HepG2 (cell line): ENCODE data around the gene PDHX. TPM values are rescaled to one million over a fixed set of nuclear protein-coding genes. Genes with fewer than 3 reads are reported as not detected.

ENCODE experiments used
- FOXO1 ChIP-seq: sonication (generic); formaldehyde crosslinking; IDR thresholded peaks from 2 replicates; pipeline ENCODE4 v1.4.0; 2020; ENCODE audit warnings: missing genetic modification reagents
- GLI4 ChIP-seq: sonication (generic); formaldehyde crosslinking; IDR thresholded peaks from 2 replicates; pipeline ENCODE4 v1.5.1; 2020; ENCODE audit warnings: missing genetic modification reagents, mild to moderate bottlenecking, moderate library complexity, borderline replicate concordance
- HHEX ChIP-seq: IDR thresholded peaks from 2 replicates; pipeline ENCODE4 v1.6.1; 2016; ENCODE audit warnings: control low read depth
- LRRFIP1 ChIP-seq: sonication (generic); formaldehyde crosslinking; conservative IDR thresholded peaks from 2 replicates; pipeline ENCODE4 v1.4.0; 2020; ENCODE audit warnings: missing genetic modification reagents
- SALL1 ChIP-seq: sonication (generic); formaldehyde crosslinking; IDR thresholded peaks from 2 replicates; pipeline ENCODE4 v1.8.0; 2022; ENCODE audit warnings: mild to moderate bottlenecking, missing genetic modification reagents
- SMARCC2 ChIP-seq: fragments of 450-650 bp; IDR thresholded peaks from 2 replicates; pipeline ENCODE4 v1.6.1; 2017; ENCODE audit warnings: antibody characterized with exemption, mild to moderate bottlenecking
- TAF1 ChIP-seq: sonication (generic); formaldehyde crosslinking; IDR thresholded peaks from 2 replicates; pipeline ENCODE4 v1.4.0; 2020; ENCODE audit warnings: missing genetic modification reagents
- ZBTB38 ChIP-seq: sonication (generic); formaldehyde crosslinking; IDR thresholded peaks from 2 replicates; pipeline ENCODE4 v1.5.1; 2020; ENCODE audit warnings: mild to moderate bottlenecking, missing genetic modification reagents
- ZNF292 ChIP-seq: sonication (generic); formaldehyde crosslinking; IDR thresholded peaks from 2 replicates; pipeline ENCODE4 v1.8.1; 2022; ENCODE audit warnings: mild to moderate bottlenecking, low read depth, missing genetic modification reagents, borderline replicate concordance
- ZNF850 ChIP-seq: sonication (generic); formaldehyde crosslinking; conservative IDR thresholded peaks from 2 replicates; pipeline ENCODE4 v1.9.0; 2021; ENCODE audit warnings: mild to moderate bottlenecking, missing genetic modification reagents
- ZSCAN5A ChIP-seq: sonication (generic); formaldehyde crosslinking; IDR thresholded peaks from 2 replicates; pipeline ENCODE4 v1.8.0; 2022; ENCODE audit warnings: mild to moderate bottlenecking, missing genetic modification reagents, borderline replicate concordance
- polyA plus RNA-seq, 8 experiments: library from polyadenylated mRNA; depleted of rRNA in 3 of 8; stranded (reverse) in 7 of 8; unstranded in 1 of 8; fragments of >200 nt; fragmentation: Illumina TruSeq in 4 of 8; extraction: Trizol in 4 of 8; gene quantifications; 2 replicates each; pipeline versions ENCODE4 v1.2.1 to v1.2.3, GENCODE V29; 2011 to 2016; ENCODE audit warnings: low read depth in 4 of 8, missing spikeins in 1 of 8, mixed read lengths in 1 of 8; ENCODE audit not compliant: insufficient read depth in 1 of 8
- total RNA-seq, 5 experiments: library from RNA; depleted of rRNA; stranded (reverse); fragments of >200 nt; fragmentation: Illumina TruSeq; extraction: Trizol; gene quantifications; 2 replicates each; pipeline ENCODE4 v1.2.3, GENCODE V29; 2016; ENCODE audit warnings: low read depth in 1 of 5
- TF ChIP-seq, protein P1 (sequence below): sonication (generic); formaldehyde crosslinking; IDR thresholded peaks from 2 replicates; pipeline ENCODE4 v1.4.0; 2020; ENCODE audit warnings: mild to moderate bottlenecking, low read depth, missing genetic modification reagents
- TF ChIP-seq, protein P2 (sequence below): sonication (generic); formaldehyde crosslinking; IDR thresholded peaks from 2 replicates; pipeline ENCODE4 v1.8.0; 2022; ENCODE audit warnings: mild to moderate bottlenecking, missing genetic modification reagents; ENCODE audit not compliant: insufficient replicate concordance
- TF ChIP-seq, protein P3 (sequence below): sonication (generic); formaldehyde crosslinking; IDR thresholded peaks from 2 replicates; pipeline ENCODE4 v1.4.0; 2020; ENCODE audit warnings: missing genetic modification reagents, mild to moderate bottlenecking, borderline replicate concordance
- TF ChIP-seq, protein P4 (sequence below): sonication (generic); formaldehyde crosslinking; IDR thresholded peaks from 2 replicates; pipeline ENCODE4 v1.4.0; 2020; ENCODE audit warnings: mild to moderate bottlenecking, missing genetic modification reagents

Gene PDHX
- total and polyA plus RNA-seq, 2 of the 13 experiments (the other 11 are each of a cell fraction or from before 2014, with no cell fraction given) = 41.0 to 73.8 TPM

DNA sequence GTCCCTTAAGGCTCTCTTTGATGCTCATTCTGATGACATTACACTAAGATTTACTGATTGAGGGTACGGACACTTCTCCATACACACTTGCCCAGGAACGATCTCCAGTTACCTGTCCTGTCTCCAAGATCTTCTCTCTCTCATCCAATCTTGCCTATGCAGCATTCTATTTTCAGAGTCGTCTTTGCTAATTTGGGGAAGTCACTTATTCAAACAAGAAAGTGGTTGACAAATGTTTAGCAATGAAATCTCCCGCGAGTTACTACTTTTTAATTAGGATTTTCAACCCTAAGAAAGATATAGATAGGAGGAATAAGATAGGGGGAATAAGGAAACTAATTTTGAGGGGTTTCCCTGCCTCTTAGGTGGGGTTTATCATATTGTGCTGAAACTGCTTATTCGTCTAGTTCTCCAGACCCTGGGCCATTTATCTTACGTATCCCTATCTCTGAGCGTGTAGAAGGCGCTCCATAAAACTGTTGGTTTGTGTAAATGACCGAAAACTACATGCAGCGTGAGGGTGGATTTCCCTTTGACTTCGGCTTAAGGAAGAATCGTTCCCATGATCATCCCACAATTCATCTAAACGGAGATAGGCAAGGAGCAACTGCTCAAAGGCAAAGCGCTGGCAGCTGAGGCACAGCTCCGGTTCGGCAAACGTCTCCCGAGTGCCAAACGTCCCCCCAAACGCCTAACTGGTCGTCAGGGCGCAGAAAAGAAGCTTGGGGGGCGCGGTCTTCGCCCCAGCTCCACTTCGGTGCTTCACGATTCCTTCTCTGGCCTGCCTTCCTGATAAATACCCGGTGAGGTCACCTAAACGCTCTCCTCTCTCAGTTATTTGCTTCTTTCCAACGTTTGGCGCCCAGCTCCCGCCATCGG, 1.0 kb upstream of the PDHX start (continued):
- TF ChIP-seq ZSCAN5A (CRISPR knock-in tag) (0 out of 2 replicates have a peak, but pooled peaks have one; percentile 71), ZBTB38 (CRISPR knock-in tag) (peak; percentile 63; the same call in 1 of the 2 replicates), HHEX (CRISPR knock-in tag) (no peak), GLI4 (CRISPR knock-in tag) (peak; percentile 86; the same call in 1 of the 2 replicates), ZNF292 (CRISPR knock-in tag) (peak; percentile 33; the same call in 1 of the 2 replicates), SMARCC2 (no peak), LRRFIP1 (CRISPR knock-in tag) (no peak), SALL1 (CRISPR knock-in tag) (no peak), TAF1 (peak; percentile 81; the same call in 1 of the 2 replicates), ZNF850 (CRISPR knock-in tag) (no peak), FOXO1 (CRISPR knock-in tag) (no peak)
- TF ChIP-seq, protein P1, sequence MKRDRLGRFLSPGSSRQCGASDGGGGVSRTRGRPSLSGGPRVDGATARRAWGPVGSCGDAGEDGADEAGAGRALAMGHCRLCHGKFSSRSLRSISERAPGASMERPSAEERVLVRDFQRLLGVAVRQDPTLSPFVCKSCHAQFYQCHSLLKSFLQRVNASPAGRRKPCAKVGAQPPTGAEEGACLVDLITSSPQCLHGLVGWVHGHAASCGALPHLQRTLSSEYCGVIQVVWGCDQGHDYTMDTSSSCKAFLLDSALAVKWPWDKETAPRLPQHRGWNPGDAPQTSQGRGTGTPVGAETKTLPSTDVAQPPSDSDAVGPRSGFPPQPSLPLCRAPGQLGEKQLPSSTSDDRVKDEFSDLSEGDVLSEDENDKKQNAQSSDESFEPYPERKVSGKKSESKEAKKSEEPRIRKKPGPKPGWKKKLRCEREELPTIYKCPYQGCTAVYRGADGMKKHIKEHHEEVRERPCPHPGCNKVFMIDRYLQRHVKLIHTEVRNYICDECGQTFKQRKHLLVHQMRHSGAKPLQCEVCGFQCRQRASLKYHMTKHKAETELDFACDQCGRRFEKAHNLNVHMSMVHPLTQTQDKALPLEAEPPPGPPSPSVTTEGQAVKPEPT = no peak
- TF ChIP-seq, protein P2, sequence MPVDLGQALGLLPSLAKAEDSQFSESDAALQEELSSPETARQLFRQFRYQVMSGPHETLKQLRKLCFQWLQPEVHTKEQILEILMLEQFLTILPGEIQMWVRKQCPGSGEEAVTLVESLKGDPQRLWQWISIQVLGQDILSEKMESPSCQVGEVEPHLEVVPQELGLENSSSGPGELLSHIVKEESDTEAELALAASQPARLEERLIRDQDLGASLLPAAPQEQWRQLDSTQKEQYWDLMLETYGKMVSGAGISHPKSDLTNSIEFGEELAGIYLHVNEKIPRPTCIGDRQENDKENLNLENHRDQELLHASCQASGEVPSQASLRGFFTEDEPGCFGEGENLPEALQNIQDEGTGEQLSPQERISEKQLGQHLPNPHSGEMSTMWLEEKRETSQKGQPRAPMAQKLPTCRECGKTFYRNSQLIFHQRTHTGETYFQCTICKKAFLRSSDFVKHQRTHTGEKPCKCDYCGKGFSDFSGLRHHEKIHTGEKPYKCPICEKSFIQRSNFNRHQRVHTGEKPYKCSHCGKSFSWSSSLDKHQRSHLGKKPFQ (CRISPR knock-in tag) = no peak
- TF ChIP-seq, protein P3, sequence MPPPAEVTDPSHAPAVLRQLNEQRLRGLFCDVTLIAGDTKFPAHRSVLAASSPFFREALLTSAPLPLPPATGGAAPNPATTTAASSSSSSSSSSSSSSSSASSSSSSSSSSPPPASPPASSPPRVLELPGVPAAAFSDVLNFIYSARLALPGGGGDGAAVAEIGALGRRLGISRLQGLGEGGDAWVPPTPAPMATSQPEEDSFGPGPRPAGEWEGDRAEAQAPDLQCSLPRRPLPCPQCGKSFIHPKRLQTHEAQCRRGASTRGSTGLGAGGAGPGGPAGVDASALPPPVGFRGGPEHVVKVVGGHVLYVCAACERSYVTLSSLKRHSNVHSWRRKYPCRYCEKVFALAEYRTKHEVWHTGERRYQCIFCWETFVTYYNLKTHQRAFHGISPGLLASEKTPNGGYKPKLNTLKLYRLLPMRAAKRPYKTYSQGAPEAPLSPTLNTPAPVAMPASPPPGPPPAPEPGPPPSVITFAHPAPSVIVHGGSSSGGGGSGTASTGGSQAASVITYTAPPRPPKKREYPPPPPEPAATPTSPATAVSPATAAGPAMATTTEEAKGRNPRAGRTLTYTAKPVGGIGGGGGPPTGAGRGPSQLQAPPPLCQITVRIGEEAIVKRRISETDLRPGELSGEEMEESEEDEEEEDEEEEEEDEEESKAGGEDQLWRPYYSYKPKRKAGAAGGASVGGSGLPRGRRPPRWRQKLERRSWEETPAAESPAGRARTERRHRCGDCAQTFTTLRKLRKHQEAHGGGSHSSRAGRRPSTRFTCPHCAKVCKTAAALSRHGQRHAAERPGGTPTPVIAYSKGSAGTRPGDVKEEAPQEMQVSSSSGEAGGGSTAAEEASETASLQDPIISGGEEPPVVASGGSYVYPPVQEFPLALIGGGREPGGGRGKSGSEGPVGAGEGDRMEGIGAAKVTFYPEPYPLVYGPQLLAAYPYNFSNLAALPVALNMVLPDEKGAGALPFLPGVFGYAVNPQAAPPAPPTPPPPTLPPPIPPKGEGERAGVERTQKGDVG (CRISPR knock-in tag) = peak; percentile 83; the same call in 1 of the 2 replicates
- TF ChIP-seq, protein P4, sequence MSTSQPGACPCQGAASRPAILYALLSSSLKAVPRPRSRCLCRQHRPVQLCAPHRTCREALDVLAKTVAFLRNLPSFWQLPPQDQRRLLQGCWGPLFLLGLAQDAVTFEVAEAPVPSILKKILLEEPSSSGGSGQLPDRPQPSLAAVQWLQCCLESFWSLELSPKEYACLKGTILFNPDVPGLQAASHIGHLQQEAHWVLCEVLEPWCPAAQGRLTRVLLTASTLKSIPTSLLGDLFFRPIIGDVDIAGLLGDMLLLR (CRISPR knock-in tag) = no peak
